ENCODE measurements around the gene ZNF222.

- TF ChIP-seq CTCF (optimal IDR thresholded peaks at IDR 0.05 in 1 of 3, IDR thresholded peaks at IDR 0.05 in 1 of 3, conservative IDR thresholded peaks at IDR 0.05 in 1 of 3; ENCODE audit: extremely low read depth in 1 of 3, insufficient read depth in 2 of 3, low read length in 3 of 3) (peak in 1 of 3 experiments; percentile 28), EZH2 (IDR thresholded peaks at IDR 0.05; ENCODE audit: low read length) (no peak)
These were observed 47.6 kb downstream of the ZNF222 start for GRCh38 chr19:44072543-44073401.

Data from keratinocyte (primary cell).